GM18526 (cell line): ENCODE results near the gene RTN4RL1.

Source experiments
- POLR2A ChIP-seq: IDR thresholded peaks from 3 replicates; pipeline ENCODE4 v1.6.1; 2011; ENCODE audit not compliant: insufficient read length; ENCODE audit errors: extremely low read depth

RTN4RL1 gene

GRCh38 chr17:1994707-1995106 is 30.4 kb downstream of the RTN4RL1 start:
- no peak for TF ChIP-seq POLR2A

GRCh38 chr17:1992541-1992940 is 32.6 kb downstream of the RTN4RL1 start:
- TF ChIP-seq POLR2A = no peak

- no peak for TF ChIP-seq POLR2A
Measured at GRCh38 chr17:1989135-1989534, 36.0 kb downstream of the RTN4RL1 start.

GRCh38 chr17:1986783-1987451 is 38.2 kb downstream of the RTN4RL1 start:
- TF ChIP-seq POLR2A = no peak

- TF ChIP-seq POLR2A = no peak
Measured at GRCh38 chr17:1985686-1986085, 39.4 kb downstream of the RTN4RL1 start.

GRCh38 chr17:1985093-1985492 is 40.0 kb downstream of the RTN4RL1 start:
- TF ChIP-seq POLR2A = no peak

- no peak for TF ChIP-seq POLR2A
Measured at GRCh38 chr17:1980665-1981250, 44.4 kb downstream of the RTN4RL1 start.

GRCh38 chr17:1979182-1979985 is 45.8 kb downstream of the RTN4RL1 start:
- TF ChIP-seq POLR2A = no peak

GRCh38 chr17:1978396-1978949 is 46.7 kb downstream of the RTN4RL1 start:
- TF ChIP-seq POLR2A = no peak

- no peak for TF ChIP-seq POLR2A
Measured at GRCh38 chr17:1977583-1978395, 47.3 kb downstream of the RTN4RL1 start.

GRCh38 chr17:1976683-1977064 is 48.5 kb downstream of the RTN4RL1 start:
- no peak for TF ChIP-seq POLR2A

GRCh38 chr17:1976000-1976682 is 49.0 kb downstream of the RTN4RL1 start:
- TF ChIP-seq POLR2A = no peak

GRCh38 chr17:1975573-1975972 is 49.6 kb downstream of the RTN4RL1 start:
- no peak for TF ChIP-seq POLR2A

GRCh38 chr17:1972487-1973160 is 52.5 kb downstream of the RTN4RL1 start:
- TF ChIP-seq POLR2A = no peak
